Measurements from ENCODE around the gene SNCA. TPM values are rescaled to one million over a fixed set of nuclear protein-coding genes. Genes with fewer than 3 reads are reported as not detected.

The SNCA gene
- total RNA-seq, result 121 and 192 TPM in 2 replicates

DNA sequence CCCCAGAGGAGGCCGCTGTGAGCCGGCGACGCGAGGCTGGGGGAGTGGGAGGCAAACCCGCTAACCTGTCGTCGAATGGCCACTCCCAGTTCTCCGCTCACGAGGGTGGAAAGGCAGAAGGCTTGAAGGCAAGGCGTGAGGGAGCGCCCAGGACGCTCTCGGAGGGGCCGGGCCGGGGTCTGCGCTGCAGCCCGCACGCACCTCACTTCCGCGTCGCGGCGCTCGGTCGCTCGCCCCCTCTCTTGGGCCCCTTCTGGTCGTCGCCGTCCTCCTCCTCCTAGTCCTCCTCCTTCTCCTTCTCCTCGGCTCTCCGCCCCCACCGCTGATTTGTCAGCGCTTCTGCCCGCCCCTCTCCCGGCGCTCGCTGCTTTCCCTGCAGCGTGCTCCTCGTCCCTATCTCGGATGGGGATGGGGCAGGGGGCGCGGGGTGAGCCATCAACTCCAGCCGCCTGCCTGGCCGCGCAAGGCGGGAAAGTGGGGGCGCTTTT, at the start of gene SNCA:
SNCA (minus strand) TSS at position 265 of the 488 bp plus-strand sequence. CDS start 1,494 bp downstream, outside the sequence.

Other genes starting within 250 kb of the SNCA start
- gene MMRN1, start 57.7 kb upstream of the SNCA start, total RNA-seq, result 3,210 and 5,564 TPM in 2 replicates

Measured in dermis lymphatic vessel endothelial cell (primary cell).